Activated naive CD8-positive, alpha-beta T cell (primary cell): Measurements from ENCODE around the gene GUCA1C.

Experiments used
- H3K27ac Mint-ChIP-seq: one replicate; pipeline ENCODE4 v1.8.0; 2021; ENCODE audit warnings: mixed read lengths
- H3K27me3 Mint-ChIP-seq: one replicate; pipeline ENCODE4 v1.8.0; 2021; ENCODE audit warnings: mixed read lengths
- H3K36me3 Mint-ChIP-seq: one replicate; pipeline ENCODE4 v1.8.0; 2021; ENCODE audit warnings: mixed read lengths
- H3K4me1 Mint-ChIP-seq: one replicate; pipeline ENCODE4 v1.8.0; 2021; ENCODE audit warnings: low read depth, mixed read lengths
- H3K4me3 Mint-ChIP-seq: one replicate; pipeline ENCODE4 v1.8.0; 2021; ENCODE audit warnings: mild to moderate bottlenecking, mixed read lengths
- H3K9me3 Mint-ChIP-seq: one replicate; pipeline ENCODE4 v1.8.0; 2021; ENCODE audit warnings: low read depth, mixed read lengths

The GUCA1C gene, protein sequence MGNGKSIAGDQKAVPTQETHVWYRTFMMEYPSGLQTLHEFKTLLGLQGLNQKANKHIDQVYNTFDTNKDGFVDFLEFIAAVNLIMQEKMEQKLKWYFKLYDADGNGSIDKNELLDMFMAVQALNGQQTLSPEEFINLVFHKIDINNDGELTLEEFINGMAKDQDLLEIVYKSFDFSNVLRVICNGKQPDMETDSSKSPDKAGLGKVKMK

DNA sequence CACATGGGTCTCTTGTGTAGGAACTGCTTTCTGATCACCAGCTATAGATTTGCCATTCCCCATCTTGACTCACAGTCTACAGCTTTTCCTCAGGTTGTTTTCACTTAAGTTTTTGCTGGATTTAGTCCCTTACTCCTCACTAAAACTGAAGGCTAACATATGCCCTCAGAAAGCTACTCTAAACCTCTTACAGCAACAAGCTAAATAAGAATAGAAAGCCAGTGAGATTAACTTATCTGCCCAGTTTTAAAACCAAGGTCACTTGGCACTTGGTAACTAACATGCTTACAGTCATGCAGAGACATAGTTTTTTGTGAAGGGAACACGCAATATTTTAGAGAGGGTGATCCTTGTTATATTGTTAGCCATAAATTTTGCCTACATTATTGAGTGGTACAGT is at the start of gene GUCA1C:
GUCA1C (minus strand) TSS at position 180 of the 400 bp plus-strand sequence; CDS start at position 63, 117 bp downstream.
- Mint-ChIP-seq H3K27me3 (peaks cover 6% of the 10 kb centered on the region), H3K36me3 (no peaks in the 10 kb centered on the region), H3K4me1 (no peaks in the 10 kb centered on the region), H3K9me3 (no peaks in the 10 kb centered on the region), H3K4me3 (no peak within 1 kb of the TSS), H3K27ac (no peak within 1 kb of the TSS)

DNA sequence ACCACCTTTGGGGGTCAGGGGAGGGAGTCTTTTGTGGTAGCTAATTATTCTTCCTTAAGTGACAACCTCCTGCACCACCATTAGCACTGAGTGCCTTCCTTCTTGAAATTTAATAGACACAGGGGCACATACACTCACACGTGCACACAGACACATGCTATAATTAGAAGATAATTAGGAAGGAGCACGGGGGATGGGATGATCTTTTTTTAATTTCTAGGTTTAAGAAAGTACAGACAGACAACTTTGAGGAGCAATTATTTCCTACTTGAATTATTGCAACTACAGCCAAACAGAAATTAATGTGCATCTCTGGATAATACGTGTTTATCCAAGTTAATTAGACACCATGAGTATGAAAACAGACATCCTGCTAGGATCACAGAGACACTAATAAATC is 44.8 kb upstream of the GUCA1C start:
- peaks cover 6% of the 10 kb centered on the region for H3K27me3 Mint-ChIP-seq
- no peak overlapping the region for H3K27ac Mint-ChIP-seq
- no peaks in the 10 kb centered on the region for H3K4me1 Mint-ChIP-seq
- H3K9me3 Mint-ChIP-seq, result no peaks in the 10 kb centered on the region
- H3K4me3 Mint-ChIP-seq, result no peak overlapping the region
- H3K36me3 Mint-ChIP-seq, result no peaks in the 10 kb centered on the region

DNA sequence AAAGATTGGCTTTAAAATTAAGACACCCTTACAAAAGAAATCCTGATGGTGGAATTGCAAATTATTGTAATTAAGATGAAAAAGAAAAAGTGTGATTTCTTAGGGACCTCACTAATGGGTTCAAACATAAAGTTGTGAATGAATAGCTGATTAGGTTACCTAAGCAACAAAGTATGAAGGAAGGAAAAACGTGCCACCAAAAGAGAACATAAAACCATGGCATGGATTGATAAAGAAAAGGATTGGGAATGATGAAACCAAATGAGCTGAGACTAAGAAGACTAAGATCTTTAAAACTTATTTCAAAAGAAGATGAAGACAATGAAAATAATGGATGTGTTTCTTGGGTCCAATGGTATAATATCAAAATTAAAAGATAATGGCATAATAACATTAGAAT is 32.2 kb upstream of the GUCA1C start:
- peaks cover 9% of the 10 kb centered on the region for H3K27me3 Mint-ChIP-seq
- H3K9me3 Mint-ChIP-seq, result no peaks in the 10 kb centered on the region
- no peaks in the 10 kb centered on the region for H3K36me3 Mint-ChIP-seq
- no peaks in the 10 kb centered on the region for H3K4me1 Mint-ChIP-seq
- H3K4me3 Mint-ChIP-seq, result no peak overlapping the region
- no peak overlapping the region for H3K27ac Mint-ChIP-seq

DNA sequence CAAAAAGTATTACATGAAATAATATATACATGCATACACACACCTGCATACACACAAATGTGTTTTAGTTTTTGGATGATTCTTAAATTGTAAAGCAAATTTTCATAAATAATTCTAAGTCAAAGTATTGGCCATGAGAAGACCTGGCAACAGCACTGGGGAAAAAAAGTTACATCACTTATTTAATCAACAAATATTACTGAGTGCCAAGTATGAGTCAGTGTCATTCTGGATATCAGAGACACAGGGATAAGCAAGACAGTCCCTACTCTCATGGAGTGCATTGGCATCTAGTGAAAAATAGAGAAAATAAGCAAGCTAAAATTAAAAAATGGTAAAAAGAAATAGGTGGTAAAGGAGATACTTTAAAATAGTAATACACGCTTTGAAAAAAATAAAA is 29.4 kb upstream of the GUCA1C start:
- H3K36me3 Mint-ChIP-seq, result no peaks in the 10 kb centered on the region
- no peaks in the 10 kb centered on the region for H3K9me3 Mint-ChIP-seq
- no peaks in the 10 kb centered on the region for H3K4me1 Mint-ChIP-seq
- H3K4me3 Mint-ChIP-seq, result no peak overlapping the region
- no peak overlapping the region for H3K27ac Mint-ChIP-seq
- H3K27me3 Mint-ChIP-seq, result peaks cover 9% of the 10 kb centered on the region

DNA sequence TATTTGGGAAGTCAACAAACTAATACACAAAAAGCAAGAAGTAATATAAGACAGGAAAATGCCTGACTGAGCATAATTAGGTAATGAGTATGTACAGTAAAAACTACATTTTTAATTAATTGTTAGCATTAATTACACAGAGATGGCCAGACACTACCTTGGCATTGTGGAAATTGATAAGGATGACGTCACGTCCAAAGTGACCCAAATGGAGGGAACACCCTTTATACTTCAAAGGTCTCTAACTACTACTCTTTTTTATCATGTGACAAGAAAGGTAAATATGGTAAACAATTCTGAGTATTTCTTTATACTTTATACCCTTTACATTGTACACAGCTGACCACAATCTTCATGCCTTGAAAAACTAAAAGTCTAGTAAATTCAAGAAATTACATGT is 22.4 kb upstream of the GUCA1C start:
- H3K4me1 Mint-ChIP-seq, result no peaks in the 10 kb centered on the region
- no peaks in the 10 kb centered on the region for H3K9me3 Mint-ChIP-seq
- no peak overlapping the region for H3K4me3 Mint-ChIP-seq
- no peaks in the 10 kb centered on the region for H3K36me3 Mint-ChIP-seq
- no peaks in the 10 kb centered on the region for H3K27me3 Mint-ChIP-seq
- H3K27ac Mint-ChIP-seq, result no peak overlapping the region

DNA sequence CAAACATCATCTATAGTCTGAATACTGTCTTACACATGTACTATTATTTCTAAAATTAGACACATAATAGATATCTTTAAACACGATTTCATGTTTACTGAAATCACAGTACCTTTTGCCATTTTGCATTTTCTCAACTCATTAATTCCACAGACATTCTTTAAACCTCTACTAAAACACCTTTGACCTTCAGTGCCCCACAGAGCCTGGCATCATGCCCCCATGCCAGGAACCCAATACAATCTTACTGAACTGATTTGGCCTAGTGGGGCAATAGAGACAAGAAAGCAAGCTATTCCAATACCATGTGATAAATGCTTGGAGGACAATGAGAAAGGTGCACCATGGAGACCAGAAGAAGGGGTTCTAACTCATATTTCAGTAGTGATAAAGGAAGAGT is 19.3 kb upstream of the GUCA1C start:
- no peaks in the 10 kb centered on the region for H3K36me3 Mint-ChIP-seq
- no peaks in the 10 kb centered on the region for H3K4me1 Mint-ChIP-seq
- no peaks in the 10 kb centered on the region for H3K9me3 Mint-ChIP-seq
- H3K27ac Mint-ChIP-seq, result no peak overlapping the region
- no peaks in the 10 kb centered on the region for H3K27me3 Mint-ChIP-seq
- no peak overlapping the region for H3K4me3 Mint-ChIP-seq

DNA sequence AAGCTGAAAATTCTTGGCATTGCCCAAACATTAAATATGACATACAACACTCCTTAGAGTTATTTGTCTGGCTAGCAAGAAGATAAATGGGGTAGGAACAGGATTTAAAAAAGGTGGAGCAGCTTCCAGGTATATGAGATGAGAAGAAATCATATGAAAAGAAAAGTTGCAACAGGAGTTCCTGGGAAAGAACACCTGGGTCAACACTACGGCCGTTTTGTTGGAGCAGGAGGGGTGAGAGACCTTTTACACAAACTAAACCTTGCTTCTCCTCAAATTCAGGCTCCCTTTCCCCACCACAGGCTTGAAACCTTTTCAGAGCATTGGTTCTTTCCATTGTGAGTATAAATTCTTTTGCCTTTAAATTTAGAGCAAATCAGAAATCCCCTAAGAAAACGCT is 18.8 kb upstream of the GUCA1C start:
- H3K27me3 Mint-ChIP-seq, result no peaks in the 10 kb centered on the region
- H3K36me3 Mint-ChIP-seq, result no peaks in the 10 kb centered on the region
- no peaks in the 10 kb centered on the region for H3K9me3 Mint-ChIP-seq
- H3K27ac Mint-ChIP-seq, result no peak overlapping the region
- no peaks in the 10 kb centered on the region for H3K4me1 Mint-ChIP-seq
- no peak overlapping the region for H3K4me3 Mint-ChIP-seq

DNA sequence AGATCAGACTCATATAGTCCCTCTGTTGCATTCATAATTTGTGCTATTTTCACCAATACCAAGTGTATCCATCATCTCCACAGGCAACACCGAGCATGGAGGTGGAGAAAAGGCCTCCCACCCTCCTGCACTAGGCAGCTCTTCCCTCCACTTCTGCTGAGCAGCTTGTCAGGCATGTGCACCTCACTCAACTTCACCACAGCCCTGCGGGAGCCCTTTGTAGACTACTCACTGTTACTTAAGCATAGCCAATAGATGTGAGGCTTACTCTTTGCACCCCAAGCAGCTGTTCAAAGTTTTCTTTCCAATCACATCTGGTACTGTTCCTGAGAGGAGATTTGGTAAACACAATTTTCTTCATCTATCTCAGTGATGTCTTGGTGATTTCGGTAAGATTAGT is 16.9 kb upstream of the GUCA1C start:
- H3K9me3 Mint-ChIP-seq, result no peaks in the 10 kb centered on the region
- no peak overlapping the region for H3K4me3 Mint-ChIP-seq
- H3K27me3 Mint-ChIP-seq, result no peaks in the 10 kb centered on the region
- H3K27ac Mint-ChIP-seq, result no peak overlapping the region
- H3K4me1 Mint-ChIP-seq, result no peaks in the 10 kb centered on the region
- H3K36me3 Mint-ChIP-seq, result no peaks in the 10 kb centered on the region

DNA sequence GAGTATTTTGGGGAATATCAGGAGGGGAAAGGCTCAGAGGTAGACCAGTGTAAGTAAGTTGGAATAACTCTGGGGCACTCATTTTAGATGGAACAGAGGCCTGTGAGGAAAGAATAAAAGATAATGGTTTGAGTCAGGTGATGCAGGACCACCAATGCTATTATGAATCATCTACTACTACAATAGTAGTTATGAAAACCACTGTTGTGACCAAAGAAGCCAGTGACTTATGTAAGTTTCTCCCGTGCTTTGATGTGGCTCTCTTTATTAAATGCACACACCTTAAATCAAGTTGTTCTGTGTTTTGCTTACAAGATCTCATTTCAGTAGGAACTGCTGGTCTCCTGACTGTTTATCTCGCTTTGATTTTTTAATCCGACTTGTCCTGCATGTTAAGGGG is 13.1 kb upstream of the GUCA1C start:
- no peaks in the 10 kb centered on the region for H3K27me3 Mint-ChIP-seq
- no peaks in the 10 kb centered on the region for H3K36me3 Mint-ChIP-seq
- no peaks in the 10 kb centered on the region for H3K9me3 Mint-ChIP-seq
- H3K27ac Mint-ChIP-seq, result no peak overlapping the region
- H3K4me1 Mint-ChIP-seq, result no peaks in the 10 kb centered on the region
- no peak overlapping the region for H3K4me3 Mint-ChIP-seq

DNA sequence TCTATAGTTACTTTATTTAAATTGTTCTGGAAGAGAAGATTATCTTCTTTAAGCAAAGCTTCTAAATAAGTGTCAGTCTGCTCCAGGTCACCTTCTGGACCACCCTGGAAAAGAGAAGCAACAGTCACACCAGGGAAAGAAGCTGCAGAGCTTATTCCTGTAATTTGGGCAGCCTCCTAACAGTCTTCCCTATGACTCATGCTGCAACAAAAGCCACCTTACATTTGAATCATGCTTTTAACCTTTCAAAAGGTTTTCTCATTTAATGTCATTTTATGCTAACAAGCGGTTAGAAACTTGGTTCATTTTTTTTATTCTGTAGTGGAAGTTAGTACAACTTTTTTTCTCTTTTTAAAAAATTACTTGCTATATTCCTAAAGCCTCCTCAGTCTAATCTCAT is 5.3 kb upstream of the GUCA1C start:
- Mint-ChIP-seq H3K9me3 (no peaks in the 10 kb centered on the region), H3K36me3 (no peaks in the 10 kb centered on the region), H3K4me1 (no peaks in the 10 kb centered on the region), H3K27me3 (peaks cover 4% of the 10 kb centered on the region), H3K27ac (no peak overlapping the region), H3K4me3 (no peak overlapping the region)

DNA sequence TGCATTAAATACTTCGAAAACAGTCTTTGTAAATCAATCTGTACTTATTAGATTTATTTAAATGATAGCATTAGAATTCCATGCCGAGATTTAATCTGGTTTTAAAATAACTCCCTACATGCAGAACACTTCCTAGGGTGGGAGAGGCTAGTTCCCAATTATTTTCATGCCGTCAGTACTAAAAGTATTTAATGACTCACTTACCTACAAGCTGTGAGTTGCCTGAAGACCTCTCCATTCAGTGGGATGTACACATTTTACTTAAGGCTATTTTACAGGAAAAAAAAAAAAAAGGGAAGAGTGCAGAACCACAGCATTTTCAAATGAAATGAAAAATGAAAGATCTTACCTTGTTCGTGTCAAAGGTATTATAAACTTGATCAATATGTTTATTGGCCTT is 469 bp downstream of the GUCA1C start:
- Mint-ChIP-seq H3K4me1 (no peaks in the 10 kb centered on the region), H3K27me3 (peaks cover 6% of the 10 kb centered on the region), H3K27ac (no peak overlapping the region), H3K9me3 (no peaks in the 10 kb centered on the region), H3K4me3 (no peak overlapping the region), H3K36me3 (no peaks in the 10 kb centered on the region)

DNA sequence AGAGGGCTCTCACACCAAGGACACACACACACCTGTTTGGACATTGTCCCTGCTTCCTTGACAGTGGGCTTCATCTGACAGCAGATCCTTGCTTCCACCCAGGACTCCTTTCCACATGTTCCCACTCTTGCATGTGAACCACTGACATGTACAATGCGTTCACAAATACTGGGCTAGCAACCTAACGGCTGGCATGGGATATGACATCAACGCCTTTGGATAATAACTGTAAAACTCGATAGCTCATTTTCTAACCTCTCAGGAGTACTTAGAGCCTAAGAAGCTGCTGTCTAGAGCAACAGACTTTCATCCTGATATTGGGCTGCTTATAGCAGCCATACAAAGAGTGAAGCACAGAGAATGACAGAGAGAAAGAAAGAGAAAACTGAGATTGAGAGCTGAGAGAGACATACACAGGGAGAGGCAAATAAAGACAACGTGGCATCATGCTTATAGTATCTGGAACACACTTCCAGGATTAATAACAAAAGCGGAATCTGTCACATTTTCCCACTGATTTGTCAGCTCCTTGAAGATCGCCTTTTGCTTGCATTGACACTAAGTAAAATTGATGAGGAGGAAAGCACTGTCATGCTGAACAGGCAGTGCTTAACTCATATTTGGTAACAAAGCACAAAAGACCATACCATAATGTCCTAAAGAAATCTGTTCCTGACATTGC is 1.7 kb downstream of the GUCA1C start:
- H3K36me3 Mint-ChIP-seq, result no peaks in the 10 kb centered on the region
- no peak overlapping the region for H3K27ac Mint-ChIP-seq
- no peaks in the 10 kb centered on the region for H3K9me3 Mint-ChIP-seq
- peaks cover 6% of the 10 kb centered on the region for H3K27me3 Mint-ChIP-seq
- no peak overlapping the region for H3K4me3 Mint-ChIP-seq
- no peaks in the 10 kb centered on the region for H3K4me1 Mint-ChIP-seq

DNA sequence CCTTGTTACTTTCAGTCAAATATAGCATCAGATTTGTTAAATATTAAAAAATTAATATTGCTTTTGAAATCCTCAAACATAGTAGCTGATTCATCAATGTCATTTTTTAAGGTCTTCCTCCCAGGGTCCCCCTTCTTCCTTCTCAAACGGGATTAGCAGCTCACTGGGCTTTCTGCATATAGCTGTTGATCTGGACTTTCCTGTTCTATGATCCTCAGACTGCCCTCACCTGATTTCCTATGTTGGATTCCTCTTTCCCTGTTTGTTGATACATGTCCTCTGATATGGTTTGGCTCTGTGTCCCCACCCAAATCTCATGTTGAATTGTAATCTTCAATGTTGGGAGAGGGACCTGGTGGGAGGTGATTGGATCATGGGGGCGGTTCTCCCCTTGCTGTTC is 5.8 kb downstream of the GUCA1C start:
- peaks cover 5% of the 10 kb centered on the region for H3K27me3 Mint-ChIP-seq
- H3K36me3 Mint-ChIP-seq, result no peaks in the 10 kb centered on the region
- no peaks in the 10 kb centered on the region for H3K4me1 Mint-ChIP-seq
- H3K4me3 Mint-ChIP-seq, result no peak overlapping the region
- H3K9me3 Mint-ChIP-seq, result no peaks in the 10 kb centered on the region
- H3K27ac Mint-ChIP-seq, result no peak overlapping the region

DNA sequence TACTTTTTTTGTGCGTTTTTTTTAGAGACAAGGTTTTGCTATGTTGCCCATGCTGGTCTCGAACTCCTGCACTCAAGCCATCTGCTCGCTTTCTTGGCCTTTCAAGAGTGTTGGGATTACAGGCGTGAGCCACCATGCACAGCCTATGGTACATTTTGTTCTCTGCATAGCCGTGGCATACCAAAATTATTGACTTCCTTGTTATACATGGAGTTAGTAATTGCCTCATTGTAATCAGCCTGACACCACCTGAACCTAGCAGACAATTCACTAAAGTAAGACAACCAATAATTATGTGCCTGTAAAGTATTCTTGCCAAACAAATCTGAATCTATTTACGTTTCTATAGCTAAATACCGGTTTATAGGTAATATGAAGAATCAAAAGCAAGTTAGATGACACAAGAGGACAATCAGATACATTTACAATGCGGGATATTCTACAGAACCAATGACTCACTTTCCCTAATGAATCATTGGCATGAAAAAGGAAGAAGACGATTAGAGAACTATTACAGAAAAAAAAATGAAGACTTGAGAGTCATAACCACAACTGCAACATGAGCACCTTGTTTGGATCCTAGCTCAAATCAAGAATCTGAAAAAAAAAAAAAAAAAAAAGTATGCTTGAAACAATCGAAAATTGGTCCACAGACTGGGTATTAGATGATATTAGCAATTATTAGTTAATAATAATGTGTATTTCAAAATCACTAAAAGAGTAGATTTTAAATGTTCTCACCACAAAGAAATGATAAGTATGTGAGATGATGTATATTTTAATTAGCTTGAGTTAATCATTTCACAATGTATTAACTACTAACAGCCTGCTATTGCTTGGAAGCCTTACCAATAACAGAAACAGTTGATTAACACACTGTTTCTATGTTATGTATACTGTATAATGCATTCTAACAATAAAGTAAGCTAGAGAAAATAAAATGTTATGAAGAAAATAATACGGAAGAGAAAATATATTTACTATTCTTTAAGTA is 7.1 kb downstream of the GUCA1C start:
- H3K4me3 Mint-ChIP-seq, result no peak overlapping the region
- H3K36me3 Mint-ChIP-seq, result no peaks in the 10 kb centered on the region
- no peak overlapping the region for H3K27ac Mint-ChIP-seq
- peaks cover 5% of the 10 kb centered on the region for H3K27me3 Mint-ChIP-seq
- H3K4me1 Mint-ChIP-seq, result no peaks in the 10 kb centered on the region
- no peaks in the 10 kb centered on the region for H3K9me3 Mint-ChIP-seq

DNA sequence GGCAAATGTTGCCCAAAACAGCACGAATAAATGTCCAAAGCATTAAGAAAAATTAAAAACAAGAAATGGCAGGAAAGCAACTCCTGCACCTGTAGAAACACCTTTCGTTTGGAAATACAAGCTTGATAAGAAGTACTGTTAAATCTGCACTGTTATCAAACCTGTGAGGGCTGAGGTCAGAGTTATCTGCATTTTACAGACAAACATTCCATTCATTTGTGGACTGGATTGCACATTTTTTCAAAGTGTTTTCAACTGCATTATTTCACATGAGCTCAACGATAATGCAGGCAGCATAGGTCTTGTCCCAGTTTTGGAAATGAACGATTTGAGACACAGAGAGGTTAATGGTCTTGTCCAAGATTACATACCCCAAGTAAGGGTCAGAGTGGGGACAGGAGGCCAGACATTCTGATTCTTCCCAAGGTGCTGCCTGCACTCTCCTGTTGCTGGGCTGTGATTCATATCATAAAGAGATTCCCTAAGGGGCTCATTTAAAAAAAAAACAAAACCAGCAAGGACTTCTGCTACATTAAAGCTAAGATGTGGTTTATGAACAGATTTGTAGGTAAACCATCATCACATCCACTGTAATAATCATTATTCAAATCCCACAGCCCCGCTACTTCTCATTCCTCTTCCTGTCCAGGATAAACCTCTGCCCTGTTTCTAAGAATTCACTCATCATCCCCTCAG is 13.0 kb downstream of the GUCA1C start:
- Mint-ChIP-seq H3K4me3 (no peak overlapping the region), H3K4me1 (no peaks in the 10 kb centered on the region), H3K9me3 (no peaks in the 10 kb centered on the region), H3K36me3 (no peaks in the 10 kb centered on the region), H3K27ac (no peak overlapping the region), H3K27me3 (no peaks in the 10 kb centered on the region)
